ENCODE results near the gene VPS26C.

DNA sequence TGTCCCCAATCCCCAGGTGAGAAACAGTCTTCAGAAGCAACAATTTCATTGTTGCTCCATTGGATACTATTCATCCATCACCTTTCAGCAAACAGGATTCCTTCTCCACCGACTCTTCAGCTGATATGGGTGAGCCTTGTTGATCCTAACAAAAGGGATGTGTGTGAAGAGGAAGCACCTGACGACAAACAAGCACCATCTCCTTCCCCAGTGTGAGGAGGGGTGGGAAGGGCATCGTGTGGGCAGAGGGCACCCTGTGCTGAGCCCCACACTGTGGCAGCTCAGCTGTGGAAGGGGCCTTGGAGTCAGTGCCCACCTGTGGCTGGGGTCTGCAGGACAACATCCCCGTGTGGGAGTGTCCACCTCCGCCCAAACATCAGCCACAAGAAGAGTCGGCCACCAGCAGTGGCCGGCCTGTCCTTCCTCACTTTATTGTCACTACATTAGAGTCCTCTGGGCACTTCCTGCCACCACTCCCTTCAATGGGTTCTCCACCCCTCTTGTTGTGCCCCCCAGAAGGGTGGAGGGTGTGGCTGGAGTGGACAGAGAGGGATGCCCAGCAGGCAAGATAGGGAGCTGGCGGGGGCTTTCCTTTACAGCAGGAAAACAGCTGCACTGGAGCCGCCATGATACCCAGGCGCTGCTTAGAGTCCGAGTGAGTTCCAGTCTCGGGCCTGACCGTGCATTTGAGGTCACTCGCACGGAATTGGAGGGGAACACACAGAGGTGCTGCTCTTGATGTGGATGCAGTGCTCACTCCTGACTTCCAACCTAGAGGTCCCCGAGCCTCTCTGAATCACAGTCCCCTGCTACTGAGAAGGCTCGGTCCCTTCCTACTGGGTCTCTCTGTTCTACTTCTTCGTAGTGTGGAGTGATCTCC, 40.9 kb downstream of the VPS26C start:
- TF ChIP-seq, protein P1, sequence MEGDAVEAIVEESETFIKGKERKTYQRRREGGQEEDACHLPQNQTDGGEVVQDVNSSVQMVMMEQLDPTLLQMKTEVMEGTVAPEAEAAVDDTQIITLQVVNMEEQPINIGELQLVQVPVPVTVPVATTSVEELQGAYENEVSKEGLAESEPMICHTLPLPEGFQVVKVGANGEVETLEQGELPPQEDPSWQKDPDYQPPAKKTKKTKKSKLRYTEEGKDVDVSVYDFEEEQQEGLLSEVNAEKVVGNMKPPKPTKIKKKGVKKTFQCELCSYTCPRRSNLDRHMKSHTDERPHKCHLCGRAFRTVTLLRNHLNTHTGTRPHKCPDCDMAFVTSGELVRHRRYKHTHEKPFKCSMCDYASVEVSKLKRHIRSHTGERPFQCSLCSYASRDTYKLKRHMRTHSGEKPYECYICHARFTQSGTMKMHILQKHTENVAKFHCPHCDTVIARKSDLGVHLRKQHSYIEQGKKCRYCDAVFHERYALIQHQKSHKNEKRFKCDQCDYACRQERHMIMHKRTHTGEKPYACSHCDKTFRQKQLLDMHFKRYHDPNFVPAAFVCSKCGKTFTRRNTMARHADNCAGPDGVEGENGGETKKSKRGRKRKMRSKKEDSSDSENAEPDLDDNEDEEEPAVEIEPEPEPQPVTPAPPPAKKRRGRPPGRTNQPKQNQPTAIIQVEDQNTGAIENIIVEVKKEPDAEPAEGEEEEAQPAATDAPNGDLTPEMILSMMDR (IDR thresholded peaks at IDR 0.05; ENCODE audit: low read length) = no peak
- TF ChIP-seq EZH2 (IDR thresholded peaks at IDR 0.05; ENCODE audit: borderline replicate concordance, low read length) = no peak
